A673 (cell line): ENCODE measurements around the gene ENTPD8. TPM values are rescaled to one million over a fixed set of nuclear protein-coding genes. Genes with fewer than 3 reads are reported as not detected.

ENCODE experiments used
- BruUV-seq: library from RNA; stranded (reverse); fragments of 400-500 nt; replicated peaks from 2 replicates; lab custom pipeline; 2021; lab: Mats Ljungman, UMichigan
- CTCF ChIA-PET: fragments of 300-600 bp; sonication (Branson Sonifier 250); formaldehyde crosslinking; loops from one replicate; lab custom pipeline; 2022; ENCODE audit warnings: antibody characterized with exemption; lab: Charles Lee
- POLR2A ChIA-PET: fragments of 300-600 bp; sonication (Branson Sonifier 250); formaldehyde crosslinking; loops from one replicate; lab custom pipeline; 2022; ENCODE audit warnings: antibody characterized with exemption; ENCODE audit not compliant: low non-redundant PET; lab: Charles Lee
- DNase-seq: peaks from one replicate; pipeline ENCODE4 v3.0.0-alpha.2; 2015; ENCODE audit warnings: low spot score
- H3K27ac ChIP-seq: fragments of 200-600 bp; sonication (generic); 2 replicates; pipeline ENCODE4 v1.5.1; 2016; ENCODE audit warnings: mixed run types, low read depth, mild to moderate bottlenecking, mixed read lengths, antibody characterized with exemption, low read length; ENCODE audit not compliant: poor library complexity, severe bottlenecking
- H3K27me3 ChIP-seq: fragments of 200-600 bp; sonication (generic); replicated peaks from 2 replicates; pipeline ENCODE4 v1.6.1; 2017; ENCODE audit warnings: mixed run types, low read depth, mild to moderate bottlenecking, mixed read lengths, antibody characterized with exemption, low read length; ENCODE audit not compliant: insufficient read depth, poor library complexity
- H3K36me3 ChIP-seq: fragments of 200-600 bp; sonication (generic); 2 replicates; pipeline ENCODE4 v1.6.1; 2016; ENCODE audit warnings: mixed run types, mild to moderate bottlenecking, mixed read lengths, antibody characterized with exemption, low read length; ENCODE audit not compliant: insufficient read depth, poor library complexity, severe bottlenecking
- H3K4me1 ChIP-seq: fragments of 200-600 bp; sonication (generic); 2 replicates; pipeline ENCODE4 v1.6.1; 2017; ENCODE audit warnings: mixed run types, mild to moderate bottlenecking, mixed read lengths, antibody characterized with exemption, low read length; ENCODE audit not compliant: insufficient read depth, poor library complexity, severe bottlenecking
- H3K4me3 ChIP-seq: fragments of 200-600 bp; sonication (generic); 2 replicates; pipeline ENCODE4 v1.5.1; 2016; ENCODE audit warnings: low read depth, mixed run types, mild to moderate bottlenecking, mixed read lengths, low read length; ENCODE audit not compliant: poor library complexity, severe bottlenecking
- H3K9me3 ChIP-seq: fragments of 200-600 bp; sonication (generic); 2 replicates; pipeline ENCODE4 v1.6.1; 2016; ENCODE audit warnings: mixed run types, low read depth, mild to moderate bottlenecking, mixed read lengths, antibody characterized with exemption, low read length; ENCODE audit not compliant: poor library complexity, severe bottlenecking
- EZH2 ChIP-seq: fragments of 200-600 bp; sonication (generic); IDR thresholded peaks from 2 replicates; pipeline ENCODE4 v1.6.1; 2017; ENCODE audit warnings: borderline replicate concordance, low read depth, mild to moderate bottlenecking, mixed read lengths, antibody characterized with exemption, low read length; ENCODE audit not compliant: poor library complexity, severe bottlenecking
- intact Hi-C: fragments of 100-400 bp; cut with micrococcal nuclease; formaldehyde crosslinking; loops from one replicate; pipeline ENCODE4 v1.10.0; 2022; ENCODE audit not compliant: unreplicated experiment
- total RNA-seq: library from RNA; stranded (reverse); gene quantifications from 2 replicates; pipeline ENCODE4 v1.2.3, GENCODE V29; 2021
- TF ChIP-seq, protein P1 (sequence below): fragments of 300-800, 200-600 bp; sonication (generic); conservative IDR thresholded peaks from 2 replicates; pipeline ENCODE4 v1.5.1; 2017; ENCODE audit warnings: low read depth, mild to moderate bottlenecking, antibody characterized with exemption, low read length, moderate library complexity, mixed read lengths

The ENTPD8 gene
- total RNA-seq, 1 experiment from 2014 or later, result not detected

DNA sequence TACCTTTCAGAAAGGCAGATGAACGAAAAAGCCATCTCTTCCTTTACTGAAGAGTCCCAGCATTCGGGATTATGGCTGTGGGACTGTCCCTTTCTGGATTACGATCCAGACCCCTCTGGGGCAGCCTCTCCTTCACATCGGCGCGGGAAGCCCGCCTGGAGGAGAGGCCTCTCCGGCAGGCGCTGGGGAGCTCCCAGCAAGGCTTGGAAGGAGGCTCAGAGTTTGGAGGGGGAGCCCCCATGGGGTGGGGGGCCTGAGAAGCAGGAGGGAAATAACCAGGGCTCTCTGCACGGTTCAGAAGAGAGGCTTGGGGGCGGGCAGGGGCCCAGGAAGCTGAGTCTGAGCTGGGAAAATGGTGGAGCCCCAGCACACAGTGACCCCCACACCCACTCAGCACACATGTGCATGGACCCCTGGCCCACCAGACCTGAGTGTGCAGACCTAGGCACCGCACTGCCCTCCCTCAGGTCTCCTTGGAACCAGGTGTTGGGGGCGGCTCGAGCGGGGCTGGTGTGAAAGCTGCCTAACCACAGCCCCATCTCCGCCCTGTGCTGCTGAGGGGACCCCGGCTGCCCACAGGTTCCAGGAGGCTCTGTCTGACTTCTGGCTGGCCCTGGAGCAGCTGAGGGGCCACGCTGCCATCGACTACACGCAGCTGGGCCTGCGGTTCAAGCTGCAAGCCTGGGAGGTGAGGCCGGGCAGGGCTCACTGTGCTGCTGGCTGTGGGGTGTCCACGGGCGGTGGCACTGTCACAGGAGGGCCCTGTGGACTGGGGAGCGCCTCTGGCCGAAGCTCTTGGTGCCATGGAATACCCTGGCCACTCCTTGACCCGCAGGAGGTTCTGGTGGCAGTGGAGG is 13.5 kb downstream of the ENTPD8 start:
- no peak overlapping the region for H3K4me3 ChIP-seq
- H3K36me3 ChIP-seq, result no peaks in the 10 kb centered on the region
- TF ChIP-seq, protein P1, sequence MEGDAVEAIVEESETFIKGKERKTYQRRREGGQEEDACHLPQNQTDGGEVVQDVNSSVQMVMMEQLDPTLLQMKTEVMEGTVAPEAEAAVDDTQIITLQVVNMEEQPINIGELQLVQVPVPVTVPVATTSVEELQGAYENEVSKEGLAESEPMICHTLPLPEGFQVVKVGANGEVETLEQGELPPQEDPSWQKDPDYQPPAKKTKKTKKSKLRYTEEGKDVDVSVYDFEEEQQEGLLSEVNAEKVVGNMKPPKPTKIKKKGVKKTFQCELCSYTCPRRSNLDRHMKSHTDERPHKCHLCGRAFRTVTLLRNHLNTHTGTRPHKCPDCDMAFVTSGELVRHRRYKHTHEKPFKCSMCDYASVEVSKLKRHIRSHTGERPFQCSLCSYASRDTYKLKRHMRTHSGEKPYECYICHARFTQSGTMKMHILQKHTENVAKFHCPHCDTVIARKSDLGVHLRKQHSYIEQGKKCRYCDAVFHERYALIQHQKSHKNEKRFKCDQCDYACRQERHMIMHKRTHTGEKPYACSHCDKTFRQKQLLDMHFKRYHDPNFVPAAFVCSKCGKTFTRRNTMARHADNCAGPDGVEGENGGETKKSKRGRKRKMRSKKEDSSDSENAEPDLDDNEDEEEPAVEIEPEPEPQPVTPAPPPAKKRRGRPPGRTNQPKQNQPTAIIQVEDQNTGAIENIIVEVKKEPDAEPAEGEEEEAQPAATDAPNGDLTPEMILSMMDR, result no peak
- TF ChIP-seq EZH2, result no peak
- H3K9me3 ChIP-seq, result no peaks in the 10 kb centered on the region
- CTCF ChIA-PET, result no interaction called here
- no peak overlapping the region for H3K27ac ChIP-seq
- POLR2A ChIA-PET, result no interaction called here
- no peaks in the 10 kb centered on the region for H3K4me1 ChIP-seq
- no peak for DNase-seq
- H3K27me3 ChIP-seq, result no peaks in the 10 kb centered on the region
- intact Hi-C loops, result no loop called here
- BruUV-seq, result no TSS peak

DNA sequence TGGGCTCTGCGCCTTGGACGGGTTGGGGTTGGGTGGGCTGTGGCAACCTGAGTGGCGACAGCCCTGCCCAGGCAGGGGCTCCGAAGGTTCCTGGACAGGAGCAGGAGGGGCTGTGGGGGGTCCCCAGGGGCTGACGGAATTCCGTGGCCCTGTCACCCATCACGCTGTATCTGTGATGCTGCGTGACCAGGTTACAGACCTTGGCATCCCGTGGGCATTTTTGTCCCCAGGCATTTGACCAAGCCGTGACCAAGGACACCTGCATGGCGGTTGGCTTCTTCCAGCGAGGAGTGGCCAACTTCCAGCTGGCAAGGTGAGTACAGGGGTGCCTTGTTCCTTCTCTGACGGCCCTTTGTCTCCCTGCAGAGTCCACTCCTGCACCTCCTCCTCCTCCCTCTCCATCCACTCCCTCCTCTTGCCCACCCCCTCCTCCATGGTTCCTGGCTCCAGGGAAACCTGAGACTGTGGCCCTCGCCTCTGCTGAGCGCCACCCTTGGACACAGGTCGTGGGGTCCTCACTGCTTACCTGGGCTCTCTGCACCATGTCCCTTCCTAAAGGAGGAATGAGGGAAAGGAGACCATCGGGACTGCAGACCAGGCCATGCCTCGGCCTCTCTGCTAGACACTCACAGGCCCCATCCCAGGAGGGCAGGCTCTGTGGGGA is 15.0 kb downstream of the ENTPD8 start:
- BruUV-seq, result no TSS peak
- H3K9me3 ChIP-seq, result no peaks in the 10 kb centered on the region
- no peak overlapping the region for H3K27ac ChIP-seq
- intact Hi-C loops, result no loop called here
- no peaks in the 10 kb centered on the region for H3K36me3 ChIP-seq
- TF ChIP-seq, protein P1, result no peak
- TF ChIP-seq EZH2, result no peak
- no peak overlapping the region for H3K4me3 ChIP-seq
- DNase-seq, result no peak
- H3K4me1 ChIP-seq, result no peaks in the 10 kb centered on the region
- CTCF ChIA-PET, result no interaction called here
- no peaks in the 10 kb centered on the region for H3K27me3 ChIP-seq
- POLR2A ChIA-PET, result no interaction called here

DNA sequence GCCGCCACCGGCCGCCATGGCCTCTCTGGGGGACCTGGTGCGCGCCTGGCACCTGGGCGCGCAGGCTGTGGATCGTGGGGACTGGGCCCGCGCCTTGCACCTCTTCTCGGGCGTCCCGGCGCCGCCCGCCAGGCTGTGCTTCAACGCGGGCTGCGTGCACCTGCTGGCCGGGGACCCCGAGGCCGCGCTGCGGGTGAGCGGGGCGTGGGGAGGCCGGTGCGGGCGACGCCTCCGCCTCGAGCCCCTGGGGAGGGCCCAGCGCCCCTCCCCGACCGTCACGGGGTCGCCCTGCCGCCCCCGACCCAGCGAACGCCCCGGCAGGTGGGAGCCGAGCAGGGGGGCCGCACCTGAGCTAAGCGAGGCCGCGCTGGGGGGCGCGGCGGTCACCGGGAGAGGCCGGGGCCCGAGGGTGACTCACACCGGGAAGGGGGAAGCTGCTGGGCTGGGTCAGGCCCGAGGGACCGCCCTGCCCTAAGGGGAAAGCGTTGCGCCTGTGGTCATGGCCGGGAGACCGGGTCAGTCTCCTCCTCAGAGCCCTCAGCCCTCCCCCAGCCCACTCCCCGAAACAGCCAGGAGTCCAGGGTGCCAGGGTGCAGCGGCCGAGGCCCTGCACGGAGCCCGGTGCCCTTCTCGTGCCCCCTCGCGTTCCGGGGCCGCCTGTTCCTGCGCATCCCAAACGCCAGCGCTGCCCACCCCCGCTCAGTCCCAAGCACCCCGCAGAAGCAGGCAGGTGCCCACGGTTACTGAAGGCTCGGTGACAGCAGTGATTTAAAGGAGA is 17.5 kb downstream of the ENTPD8 start:
- TF ChIP-seq, protein P1, result no peak
- TF ChIP-seq EZH2, result no peak
- Histone ChIP-seq H3K9me3 (no peaks in the 10 kb centered on the region), H3K27ac (no peak overlapping the region), H3K4me1 (no peaks in the 10 kb centered on the region), H3K36me3 (no peaks in the 10 kb centered on the region), H3K27me3 (no peaks in the 10 kb centered on the region), H3K4me3 (peak overlapping the region; percentile 97)
- CTCF ChIA-PET, result interaction anchor here (0.7 to 1.1 kb wide), 4 partner anchors 22 to 1291 kb away, joined by 4 to 11 read pairs (median 6); no protein-coding TSS in a partner anchor
- POLR2A ChIA-PET, result no interaction called here
- intact Hi-C loops, result no loop called here
- DNase-seq, result no peak
- no TSS peak for BruUV-seq
